OCI-LY3 (cell line): ENCODE data around the gene GEMIN8.

ENCODE experiments used
- H2AFZ ChIP-seq: fragments of 200-600, 300-600 bp; shearing (Covaris generic); 2 replicates; pipeline ENCODE4 v1.6.0; 2014; ENCODE audit warnings: antibody characterized with exemption, low read depth, low read length
- H3K27ac ChIP-seq: fragments of 200-600, 300-600 bp; sonication (generic); 2 replicates; pipeline ENCODE4 v1.5.1; 2014; ENCODE audit warnings: mild to moderate bottlenecking, low read length, moderate library complexity, mixed read lengths
- H3K27me3 ChIP-seq: fragments of 200-600, 300-600 bp; sonication (generic); 2 replicates; pipeline ENCODE4 v1.6.1; 2014; ENCODE audit warnings: low read depth, low read length, mixed read lengths
- H3K36me3 ChIP-seq: fragments of 200-600, 300-600 bp; sonication (generic); replicated peaks from 2 replicates; pipeline ENCODE3; 2014; ENCODE audit warnings: low read depth, low read length, mixed read lengths
- H3K4me1 ChIP-seq: fragments of 300-600, 200-600 bp; sonication (generic); 2 replicates; pipeline ENCODE4 v1.6.1; 2014; ENCODE audit warnings: low read length, mixed read lengths
- H3K4me2 ChIP-seq: fragments of 200-600, 300-600 bp; sonication (generic); 2 replicates; pipeline ENCODE4 v1.6.1; 2014; ENCODE audit warnings: low read length, mixed read lengths
- H3K4me3 ChIP-seq: fragments of 300-600, 200-600 bp; sonication (generic); 2 replicates; pipeline ENCODE4 v1.5.1; 2014; ENCODE audit warnings: antibody characterized with exemption, mild to moderate bottlenecking, low read length, moderate library complexity
- H3K79me2 ChIP-seq: fragments of 300-600, 200-600 bp; shearing (Covaris generic); 2 replicates; pipeline ENCODE4 v1.6.1; 2014; ENCODE audit warnings: mild to moderate bottlenecking, low read length, mixed read lengths
- H3K9ac ChIP-seq: fragments of 300-600, 200-600 bp; shearing (Covaris generic); 2 replicates; pipeline ENCODE4 v1.6.0; 2014; ENCODE audit warnings: mild to moderate bottlenecking, low read length, moderate library complexity
- H3K9me3 ChIP-seq: fragments of 200-600, 300-600 bp; shearing (Covaris generic); 2 replicates; pipeline ENCODE4 v1.6.1; 2014; ENCODE audit warnings: low read length, mixed read lengths; ENCODE audit not compliant: insufficient read depth
- H4K20me1 ChIP-seq: fragments of 200-600, 300-600 bp; sonication (generic); 2 replicates; pipeline ENCODE4 v1.6.1; 2016; ENCODE audit warnings: low read length, mixed read lengths; ENCODE audit not compliant: insufficient read depth
- CTCF ChIP-seq: fragments of 200-600, 300-600 bp; sonication (generic); IDR thresholded peaks from 2 replicates; pipeline ENCODE4 v1.5.1; 2014; ENCODE audit warnings: antibody characterized with exemption, low read length, low read depth
- EZH2phosphoT487 ChIP-seq: fragments of 200-600 bp; shearing (Covaris generic); IDR thresholded peaks from 2 replicates; pipeline ENCODE4 v1.6.1; 2018; ENCODE audit warnings: antibody characterized with exemption, mixed run types, low read depth

The GEMIN8 gene

DNA sequence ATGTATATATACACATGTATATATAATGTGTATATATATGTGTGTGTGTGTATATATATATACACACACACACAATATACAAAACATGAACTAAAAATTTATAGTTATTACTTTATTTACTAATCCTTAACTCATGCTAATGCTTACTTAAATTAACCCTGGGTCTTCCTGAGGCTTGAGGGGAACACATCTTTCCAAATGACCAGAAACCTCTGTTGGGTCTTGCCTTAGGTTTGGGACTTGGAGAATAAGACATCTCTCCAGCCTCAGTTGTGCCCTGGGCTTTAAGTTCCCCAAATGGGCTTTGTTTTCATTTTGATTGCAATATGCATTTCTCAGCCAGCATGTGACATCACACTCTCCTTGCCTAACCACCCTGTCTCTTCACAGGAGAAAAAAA is 7.7 kb downstream of the GEMIN8 start:
- no peak overlapping the region for H3K4me3 ChIP-seq
- peaks cover 51% of the 10 kb centered on the region for H3K36me3 ChIP-seq
- H4K20me1 ChIP-seq = no peaks in the 10 kb centered on the region
- peaks cover 12% of the 10 kb centered on the region for H3K4me1 ChIP-seq
- no peak overlapping the region for H2AFZ ChIP-seq
- no peak overlapping the region for H3K9ac ChIP-seq
- TF ChIP-seq EZH2phosphoT487 = no peak
- TF ChIP-seq CTCF = no peak
- peaks cover 67% of the 10 kb centered on the region for H3K79me2 ChIP-seq
- H3K9me3 ChIP-seq = no peaks in the 10 kb centered on the region
- no peaks in the 10 kb centered on the region for H3K27me3 ChIP-seq
- H3K4me2 ChIP-seq = no peak overlapping the region
- H3K27ac ChIP-seq = no peak overlapping the region

GRCh38 chrX:14017399-14017798 is 12.3 kb downstream of the GEMIN8 start:
- H2AFZ ChIP-seq = no peak overlapping the region
- no peaks in the 10 kb centered on the region for H3K9me3 ChIP-seq
- TF ChIP-seq CTCF = no peak
- no peak for TF ChIP-seq EZH2phosphoT487
- H3K27ac ChIP-seq = no peak overlapping the region
- no peak overlapping the region for H3K4me3 ChIP-seq
- peaks cover 31% of the 10 kb centered on the region for H3K79me2 ChIP-seq
- no peak overlapping the region for H3K9ac ChIP-seq
- H4K20me1 ChIP-seq = no peaks in the 10 kb centered on the region
- no peaks in the 10 kb centered on the region for H3K27me3 ChIP-seq
- no peak overlapping the region for H3K4me2 ChIP-seq
- peaks cover 57% of the 10 kb centered on the region for H3K36me3 ChIP-seq
- peaks cover 8% of the 10 kb centered on the region for H3K4me1 ChIP-seq

DNA sequence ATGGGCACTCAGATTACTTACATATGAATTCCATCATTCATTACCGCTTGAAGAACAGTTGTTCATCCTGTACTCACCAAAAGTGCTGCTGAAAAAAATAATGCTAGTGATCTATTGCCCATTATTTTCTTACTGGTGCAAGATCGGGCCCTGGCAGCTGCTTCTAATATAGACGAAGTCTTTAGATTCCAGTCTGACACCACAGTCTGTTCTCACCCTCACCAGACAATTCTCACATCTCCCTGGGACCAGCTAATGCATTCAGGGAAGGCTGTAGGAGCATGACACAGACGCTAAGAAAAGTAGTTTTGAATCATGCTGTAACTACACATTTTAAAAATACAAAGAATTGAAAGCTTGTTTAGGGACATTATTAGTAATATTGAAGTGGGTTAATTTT is 13.8 kb downstream of the GEMIN8 start:
- Histone ChIP-seq H3K27me3 (no peaks in the 10 kb centered on the region), H3K27ac (no peak overlapping the region), H2AFZ (no peak overlapping the region), H3K36me3 (peaks cover 53% of the 10 kb centered on the region), H3K79me2 (peaks cover 23% of the 10 kb centered on the region), H3K4me2 (no peak overlapping the region), H3K4me3 (no peak overlapping the region), H3K4me1 (peaks cover 8% of the 10 kb centered on the region), H3K9ac (no peak overlapping the region), H4K20me1 (no peaks in the 10 kb centered on the region), H3K9me3 (no peaks in the 10 kb centered on the region)
- TF ChIP-seq CTCF = no peak
- TF ChIP-seq EZH2phosphoT487 = no peak

DNA sequence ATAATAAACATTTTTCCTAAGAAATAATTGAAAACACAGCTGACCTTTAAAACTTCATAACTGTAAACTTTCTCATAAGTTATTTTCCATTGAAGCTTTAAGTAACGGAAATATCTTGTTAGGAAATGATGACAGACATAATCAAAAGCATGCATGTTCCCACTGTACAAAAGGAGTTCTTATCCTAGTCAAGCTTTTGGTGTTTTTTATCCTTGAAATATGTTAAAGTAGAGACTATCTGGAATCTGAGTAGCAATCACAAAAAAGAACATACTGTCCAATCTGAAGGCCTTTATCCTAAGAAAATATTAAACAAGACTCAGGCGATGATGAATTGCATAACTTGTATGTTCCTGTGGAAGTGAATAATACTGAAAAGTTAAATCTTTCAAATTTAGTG is 14.4 kb downstream of the GEMIN8 start:
- H3K4me2 ChIP-seq = no peak overlapping the region
- no peak overlapping the region for H3K27ac ChIP-seq
- no peaks in the 10 kb centered on the region for H4K20me1 ChIP-seq
- H3K4me1 ChIP-seq = peaks cover 8% of the 10 kb centered on the region
- no peaks in the 10 kb centered on the region for H3K27me3 ChIP-seq
- no peak overlapping the region for H2AFZ ChIP-seq
- no peak for TF ChIP-seq EZH2phosphoT487
- no peak for TF ChIP-seq CTCF
- H3K79me2 ChIP-seq = peaks cover 17% of the 10 kb centered on the region
- peaks cover 50% of the 10 kb centered on the region for H3K36me3 ChIP-seq
- no peaks in the 10 kb centered on the region for H3K9me3 ChIP-seq
- H3K4me3 ChIP-seq = no peak overlapping the region
- H3K9ac ChIP-seq = no peak overlapping the region
